NCI-H2227 (cell line): Measurements from ENCODE around the gene KCNAB1.
"Not testable (repeated sequence)": the region's sequence is repeated elsewhere in the genome, so short reads cannot be mapped to it uniquely, and the experiment has no call there.

Source experiments
- DNase-seq: peaks from one replicate; lab custom pipeline; 2025; ENCODE audit not compliant: unreplicated experiment; lab: John Stamatoyannopoulos, UW

The KCNAB1 gene

DNA sequence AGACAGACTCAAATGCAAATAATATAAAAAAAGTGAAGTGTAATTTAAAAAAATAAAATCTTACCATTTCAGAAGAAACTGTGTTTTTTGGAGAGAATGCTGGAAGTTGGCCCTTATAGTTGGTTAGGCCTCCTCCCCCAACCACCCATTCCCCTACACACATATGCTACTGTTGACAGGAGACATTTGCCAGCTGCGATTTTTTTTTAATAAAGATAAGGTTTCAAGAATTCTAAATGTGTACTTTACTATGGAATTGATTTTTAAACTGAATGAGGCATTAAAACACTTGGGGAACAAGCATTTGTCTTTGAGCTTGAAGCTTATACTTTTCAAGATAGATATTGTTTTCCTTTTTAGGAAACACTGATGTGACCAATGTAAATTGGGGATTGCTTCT, 438.9 kb downstream of the KCNAB1 start:
- no peak for DNase-seq

DNA sequence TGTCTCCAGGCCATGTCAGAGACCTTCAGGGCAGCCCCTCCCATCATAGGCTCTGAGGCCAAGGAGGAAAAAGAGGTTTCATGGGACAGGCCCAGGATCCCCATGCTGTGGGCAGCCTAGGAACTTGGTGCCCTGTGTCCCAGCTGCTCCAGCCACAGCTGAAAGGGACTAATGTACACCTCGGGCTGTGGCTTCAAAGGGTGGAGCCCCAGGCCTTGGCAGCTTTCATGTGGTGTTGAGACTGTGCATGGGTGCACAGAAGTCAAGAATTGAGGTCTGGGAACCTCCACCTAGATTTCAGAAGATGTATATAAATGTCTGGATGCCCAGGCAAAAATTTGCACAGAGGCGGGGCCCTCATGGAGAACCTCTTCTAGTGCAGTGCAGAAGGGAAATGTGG, 441.2 kb downstream of the KCNAB1 start:
- no peak for DNase-seq

DNA sequence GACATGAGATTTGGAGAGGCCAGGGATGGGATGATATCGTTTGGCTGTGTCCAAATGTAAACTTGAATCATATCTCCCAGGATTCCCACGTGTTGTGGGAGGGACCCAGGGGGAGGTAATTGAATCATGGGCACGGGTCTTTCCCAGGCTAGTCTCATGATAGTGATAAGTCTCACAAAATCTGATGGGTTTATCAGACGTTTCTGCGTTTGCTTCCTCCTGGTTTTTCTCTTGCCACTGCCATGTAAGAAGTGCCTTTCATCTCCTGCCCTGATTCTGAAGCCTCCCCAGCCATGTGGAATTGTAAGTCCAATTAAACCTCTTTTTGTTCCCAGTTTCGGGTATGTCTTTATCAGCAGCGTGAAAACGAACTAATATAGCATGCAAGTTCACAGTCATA, 442.1 kb downstream of the KCNAB1 start:
- not testable (repeated sequence) for DNase-seq

DNA sequence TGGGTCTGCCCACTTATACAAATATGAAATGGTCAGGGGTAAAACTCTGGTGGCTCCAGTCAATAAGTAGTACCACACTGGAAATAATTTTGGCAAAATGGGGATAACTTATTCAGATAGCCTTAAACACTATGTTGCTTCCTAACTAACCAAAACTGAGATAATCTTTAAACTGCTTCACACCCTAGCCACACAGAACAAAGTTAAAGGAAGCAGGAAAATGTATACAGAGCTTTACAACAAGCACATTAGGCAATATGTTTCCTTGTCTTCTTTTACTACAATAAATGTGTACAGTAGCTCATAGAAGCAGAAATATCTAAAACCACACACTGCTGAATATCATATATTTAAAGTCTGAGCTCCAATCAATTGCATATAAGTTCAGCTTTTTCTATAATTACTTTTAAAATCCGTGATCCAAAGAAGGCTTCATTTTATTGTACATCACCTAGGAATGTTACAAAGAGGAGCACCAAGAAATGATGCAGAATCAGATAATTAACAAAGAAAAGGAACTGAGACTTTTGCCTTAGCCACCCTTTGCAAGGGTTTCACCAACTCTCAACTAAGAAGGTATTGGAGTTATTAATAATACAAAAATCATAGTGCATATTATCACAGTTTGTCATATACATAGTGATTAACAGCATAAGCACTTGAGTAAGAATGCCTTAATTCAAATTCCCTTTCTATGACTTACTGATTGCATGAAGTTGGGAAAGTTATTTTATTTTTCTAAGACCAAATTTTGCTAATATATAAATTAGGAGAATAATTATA, 443.7 kb downstream of the KCNAB1 start:
- DNase-seq: no peak

DNA sequence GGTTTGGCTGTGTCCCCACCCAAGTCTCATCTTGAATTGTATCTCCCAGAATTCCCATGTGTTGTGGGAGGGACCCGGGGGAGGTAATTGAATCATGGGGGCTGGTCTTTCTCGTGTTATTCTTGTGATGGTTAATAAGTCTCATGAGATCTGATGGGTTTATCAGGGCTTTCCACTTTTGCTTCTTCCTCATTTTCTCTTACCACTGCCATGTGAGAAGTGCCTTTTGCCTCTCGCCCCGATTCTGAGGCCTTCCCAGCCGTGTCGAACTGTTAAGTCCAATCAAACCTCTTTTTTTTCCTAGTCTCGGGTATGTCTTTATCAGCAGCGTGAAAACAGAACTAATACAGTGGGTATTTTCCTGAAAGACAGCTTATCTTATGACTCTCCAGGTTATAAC, 448.6 kb downstream of the KCNAB1 start:
- DNase-seq: not testable (repeated sequence)

DNA sequence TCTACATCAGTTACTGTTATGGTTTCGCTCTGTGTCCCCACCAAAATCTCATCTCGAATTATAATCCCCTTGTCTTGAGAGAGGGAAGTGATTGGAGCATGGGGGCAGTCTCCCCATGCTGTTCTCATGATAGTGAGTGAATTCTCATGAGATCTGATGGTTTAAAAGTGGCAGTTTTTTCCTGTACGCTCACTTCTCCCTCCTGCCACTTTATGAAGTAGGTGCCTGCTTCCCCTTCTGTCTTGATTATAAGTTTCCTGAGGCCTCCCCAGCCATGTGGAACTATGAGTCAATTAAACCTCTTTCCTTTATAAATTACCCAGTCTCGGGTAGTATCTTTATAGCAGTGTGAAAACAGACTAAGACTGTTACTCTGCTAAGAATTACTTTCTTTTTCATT, 449.5 kb downstream of the KCNAB1 start:
- DNase-seq: not testable (repeated sequence)

DNA sequence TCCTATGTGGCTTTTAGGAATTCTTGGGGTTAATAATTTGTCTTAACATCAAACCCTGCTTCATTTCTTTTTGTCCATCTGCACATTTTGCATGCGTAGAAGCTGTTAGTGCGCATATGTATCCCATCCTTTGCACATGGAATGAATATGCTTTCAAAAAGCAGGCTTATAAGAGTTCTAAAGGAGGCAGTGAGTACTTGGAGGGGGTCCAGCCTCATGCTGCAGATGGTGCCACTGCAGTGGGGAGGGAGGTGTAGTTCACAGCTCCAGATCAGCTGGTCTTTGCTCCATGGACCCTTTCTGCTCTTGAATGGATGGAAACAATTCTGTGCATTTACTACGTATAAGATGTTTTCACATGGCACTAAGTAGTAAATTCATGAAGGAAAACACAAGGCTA, 455.3 kb downstream of the KCNAB1 start:
- DNase-seq: no peak

DNA sequence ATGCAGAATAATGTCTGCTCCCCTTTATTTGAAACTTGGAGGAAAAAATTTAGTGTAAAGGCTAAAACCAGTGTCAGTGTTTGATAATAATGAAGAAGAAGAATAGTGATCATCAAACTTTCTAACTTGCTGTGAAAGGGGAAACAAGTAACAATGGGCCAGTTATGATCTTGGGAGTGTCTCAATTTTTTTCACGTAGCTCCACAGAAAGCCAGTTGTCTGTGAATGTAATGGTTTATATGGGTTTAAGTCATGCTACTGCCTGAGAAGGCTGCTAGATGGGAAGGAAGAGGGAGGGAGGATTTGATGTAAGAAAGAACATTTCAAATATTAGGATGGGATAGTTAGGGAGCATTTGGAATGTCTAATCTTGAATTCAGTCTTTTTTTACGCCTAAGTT, 455.7 kb downstream of the KCNAB1 start:
- DNase-seq: no peak

DNA sequence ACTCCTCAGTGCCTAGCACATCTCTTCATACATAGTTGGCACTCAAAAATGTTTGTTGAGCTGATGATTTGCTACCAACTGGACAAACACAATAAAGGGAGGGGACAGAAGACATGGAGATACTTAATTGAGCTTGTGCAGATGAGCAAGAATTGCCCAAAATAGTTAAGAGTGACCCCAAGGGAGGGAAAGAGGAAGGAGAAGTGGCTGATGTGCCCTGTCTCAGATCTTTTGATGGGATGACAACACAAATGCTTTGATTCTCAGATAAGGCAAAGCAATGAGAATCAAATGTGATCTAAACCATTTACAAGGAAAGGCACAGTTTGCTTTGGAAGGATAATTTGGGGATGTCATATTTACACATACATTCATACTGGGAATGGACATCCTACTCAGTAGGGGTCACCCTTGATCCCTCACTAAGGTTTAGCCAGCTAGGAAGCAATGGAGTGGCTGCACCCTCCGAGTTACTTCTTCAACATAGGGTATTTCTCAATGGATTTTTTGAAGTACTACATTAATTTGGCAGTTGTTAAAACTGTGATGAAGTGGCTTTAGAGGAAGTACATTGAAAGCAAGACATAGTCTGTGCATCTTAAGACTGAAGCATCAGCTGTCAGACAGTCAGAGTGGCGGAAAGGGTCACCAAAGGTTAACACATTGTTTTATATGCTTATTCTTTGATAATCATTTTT, 456.4 kb downstream of the KCNAB1 start:
- DNase-seq: no peak

DNA sequence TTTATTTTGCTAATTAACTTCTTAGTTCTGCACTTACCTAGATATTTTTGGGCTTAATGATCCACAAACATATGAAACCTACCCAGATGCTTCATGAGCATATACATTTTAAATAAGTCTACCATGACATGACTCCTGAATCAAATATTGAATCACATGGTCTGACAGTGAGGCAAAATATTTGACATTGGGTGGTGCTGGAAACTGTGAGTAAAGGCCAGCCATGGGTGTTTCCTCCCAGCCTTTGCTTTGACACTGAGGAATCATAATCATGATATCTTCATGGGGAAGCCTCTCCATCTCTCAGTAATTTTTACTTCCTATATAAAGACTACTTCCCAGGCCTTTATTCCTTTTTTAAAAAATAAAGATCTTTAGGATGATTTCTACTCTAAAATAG, 457.4 kb downstream of the KCNAB1 start:
- no peak for DNase-seq

DNA sequence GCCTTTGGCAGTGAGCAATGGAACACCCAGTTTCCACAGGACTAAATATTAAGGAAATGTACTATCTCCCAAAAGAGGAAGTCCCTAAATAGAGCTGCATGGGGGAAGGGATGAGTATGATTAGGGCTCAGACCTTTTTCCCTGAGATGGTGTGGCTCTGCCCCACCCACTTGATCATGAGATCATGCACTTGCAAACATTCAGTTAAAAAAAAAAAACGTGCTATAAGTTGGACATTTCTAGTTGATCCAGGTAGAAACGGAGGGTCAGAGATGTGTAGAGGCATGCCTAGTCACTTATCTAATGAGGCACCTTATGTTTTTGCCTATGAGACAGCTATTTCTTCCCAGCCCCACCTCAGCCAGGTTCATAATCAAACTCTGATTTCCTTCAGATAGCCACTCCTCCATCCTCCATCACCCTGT, 459.1 kb downstream of the KCNAB1 start:
- no peak for DNase-seq

DNA sequence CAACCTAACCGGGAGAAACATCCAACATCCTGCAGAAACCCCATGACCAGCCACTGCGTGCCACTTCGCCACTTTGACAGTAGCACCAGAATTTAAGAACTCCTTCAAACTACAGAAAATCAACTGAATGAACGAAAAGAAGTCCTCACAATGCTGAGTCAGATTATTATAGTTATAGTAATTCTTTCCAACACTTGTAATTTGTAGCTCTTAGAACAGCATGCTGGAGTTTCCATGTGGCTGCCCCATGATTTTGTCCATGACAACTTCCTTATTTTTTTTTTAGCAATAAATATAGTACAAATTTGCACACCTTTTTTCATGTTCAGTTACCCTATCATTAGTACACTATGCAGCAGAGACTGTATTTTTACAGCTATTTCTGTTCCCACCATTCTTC, 460.7 kb downstream of the KCNAB1 start:
- no peak for DNase-seq

DNA sequence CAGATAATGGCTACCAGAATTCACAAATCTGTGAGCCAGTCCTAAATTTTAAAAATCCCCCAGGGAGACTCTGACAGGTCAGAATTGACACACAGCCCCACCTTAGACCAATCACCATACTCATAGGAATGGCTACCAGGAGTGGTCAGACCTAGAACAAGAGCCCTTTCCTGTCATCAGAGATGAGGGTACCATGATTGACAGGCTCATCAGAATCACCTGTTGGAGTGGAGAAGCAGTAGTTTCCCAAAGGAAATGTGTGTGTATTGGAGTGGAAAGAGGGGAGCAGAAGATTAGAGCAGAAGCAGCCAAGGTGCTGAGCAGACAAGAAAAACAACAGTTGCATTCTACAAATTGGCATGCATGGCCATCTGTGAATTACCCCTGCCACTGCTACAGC, 461.6 kb downstream of the KCNAB1 start:
- no peak for DNase-seq

DNA sequence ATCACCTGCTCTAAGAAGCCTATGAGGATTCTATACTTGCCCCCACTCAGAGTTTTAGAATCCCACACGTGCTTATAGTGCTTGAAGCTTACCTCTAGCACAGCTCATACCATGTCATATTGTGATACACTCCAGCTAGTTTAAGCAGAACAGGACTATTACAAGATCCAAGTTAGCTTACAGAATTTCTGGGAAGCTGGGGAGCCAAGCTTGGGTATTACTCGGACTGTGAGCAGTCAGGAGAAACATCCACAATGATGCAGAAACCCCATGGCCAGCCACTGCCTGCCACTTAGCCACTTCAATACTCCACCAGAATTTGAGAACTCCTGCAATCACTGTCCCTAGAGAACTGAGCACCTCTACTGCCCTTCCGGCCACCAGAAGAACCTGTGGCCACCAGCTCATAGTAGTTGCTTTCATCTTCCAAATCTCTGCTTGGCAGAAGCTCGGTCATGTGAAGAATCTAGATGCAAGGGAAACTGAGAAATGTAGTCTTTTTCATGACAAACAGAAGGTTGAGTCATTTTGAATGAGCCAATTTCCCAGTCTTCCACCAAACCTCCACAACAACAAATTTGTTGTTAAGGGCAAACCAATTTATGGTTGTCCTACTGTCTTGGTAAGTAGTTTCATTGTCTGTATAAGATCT, 462.3 kb downstream of the KCNAB1 start:
- no peak for DNase-seq

DNA sequence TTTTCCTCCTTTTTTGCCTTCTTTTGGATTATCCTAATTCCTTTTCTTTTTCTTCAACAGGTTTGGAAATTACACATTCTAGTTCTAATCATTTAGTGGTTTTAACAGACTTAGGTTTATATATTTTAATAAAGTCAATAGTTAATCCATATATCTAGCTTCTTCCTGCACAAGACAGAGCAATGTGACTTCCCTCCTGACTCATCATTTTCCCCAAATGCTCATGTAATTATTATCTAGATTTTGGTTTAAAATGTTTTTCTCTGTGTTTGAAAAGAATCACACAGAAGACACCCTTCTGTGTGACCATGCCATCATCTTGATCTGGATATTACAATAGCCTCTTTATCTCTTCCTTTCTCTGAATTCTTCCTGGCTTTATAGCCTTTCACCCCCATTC, 463.1 kb downstream of the KCNAB1 start:
- DNase-seq: no peak

DNA sequence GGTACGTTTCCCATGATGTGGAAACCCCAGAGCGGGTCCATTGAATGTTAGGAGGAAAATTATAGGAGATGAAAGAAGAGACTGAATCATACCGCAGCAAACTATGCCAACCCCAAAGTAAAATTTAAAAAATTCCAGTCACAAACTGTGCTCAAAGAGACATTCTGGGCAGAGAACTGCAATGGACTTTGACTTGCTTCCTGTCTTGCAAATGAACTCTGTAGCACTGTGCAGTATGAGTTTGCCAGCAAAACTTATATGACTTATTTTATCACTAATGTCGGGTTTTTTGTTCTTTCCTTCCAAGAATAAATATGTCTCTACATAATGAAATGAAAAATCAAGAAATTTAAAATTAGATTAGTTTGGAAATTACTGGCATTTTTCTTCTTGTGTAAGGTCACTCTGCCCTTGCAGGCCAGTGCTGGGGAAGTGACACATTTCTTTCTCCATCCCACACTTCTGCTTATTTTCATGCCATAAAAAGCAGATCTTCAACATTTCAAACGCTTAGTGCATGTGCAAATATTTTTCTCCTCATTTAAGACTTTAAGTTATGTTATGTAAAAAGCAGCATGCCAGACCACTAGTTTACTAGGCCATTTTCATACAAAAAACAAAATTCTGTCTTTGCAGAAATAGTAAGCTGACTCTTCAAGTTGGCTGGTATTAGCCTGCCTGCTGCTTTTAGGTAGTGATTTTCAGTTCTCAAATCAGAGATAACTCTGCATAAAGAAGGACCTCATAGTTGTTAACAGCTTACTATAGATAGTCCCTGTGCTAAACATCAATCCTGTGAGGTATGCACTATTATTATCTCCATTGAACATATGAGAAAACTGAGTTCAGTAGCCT, 466.8 kb downstream of the KCNAB1 start:
- DNase-seq: no peak

DNA sequence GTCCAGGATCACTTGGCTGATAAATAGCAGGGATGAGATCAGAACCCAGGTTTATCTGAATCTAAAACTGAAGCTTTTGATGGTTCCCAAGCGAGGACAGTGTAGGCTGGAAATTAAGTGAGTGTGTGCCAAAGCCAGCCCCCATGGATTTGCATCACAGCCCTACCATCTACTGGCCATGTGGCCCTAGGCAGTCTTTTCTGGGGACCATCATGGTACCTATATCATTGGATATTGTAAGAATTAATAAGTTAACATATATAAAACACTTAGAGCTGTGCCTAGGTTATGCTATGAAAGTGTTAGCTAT, 467.3 kb downstream of the KCNAB1 start:
- no peak for DNase-seq
